GM04504 (cell line): Measurements from ENCODE around the gene TRIO.

ENCODE experiments used
- DNase-seq: peaks from one replicate; pipeline ENCODE4 v3.0.0-alpha.2; 2012; ENCODE audit warnings: low read depth

Gene TRIO

GRCh38 chr5:14436801-14437542 lies 293.8 kb downstream of the TRIO start:
- DNase-seq = no peak

DNA sequence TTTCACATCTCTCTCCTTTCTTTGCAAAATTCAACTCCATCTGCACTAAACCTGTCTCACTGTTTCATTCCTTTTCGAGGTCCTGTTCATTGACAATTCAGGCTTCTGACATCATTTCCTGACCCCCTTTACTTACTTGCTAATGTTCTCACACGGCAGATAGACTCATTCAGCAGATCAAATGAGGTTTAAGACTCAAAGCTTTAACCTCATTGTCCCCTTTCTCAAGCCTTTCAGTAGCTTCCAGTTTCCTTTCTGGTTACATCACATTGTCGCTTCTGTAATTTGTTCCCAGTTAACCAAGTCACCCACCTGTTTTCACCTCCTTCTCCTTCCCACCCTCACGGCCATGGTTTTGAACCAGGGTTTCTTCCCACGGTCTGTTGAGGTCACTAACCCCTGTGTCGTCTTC lies 295.1 kb downstream of the TRIO start:
- DNase-seq = no peak

DNA sequence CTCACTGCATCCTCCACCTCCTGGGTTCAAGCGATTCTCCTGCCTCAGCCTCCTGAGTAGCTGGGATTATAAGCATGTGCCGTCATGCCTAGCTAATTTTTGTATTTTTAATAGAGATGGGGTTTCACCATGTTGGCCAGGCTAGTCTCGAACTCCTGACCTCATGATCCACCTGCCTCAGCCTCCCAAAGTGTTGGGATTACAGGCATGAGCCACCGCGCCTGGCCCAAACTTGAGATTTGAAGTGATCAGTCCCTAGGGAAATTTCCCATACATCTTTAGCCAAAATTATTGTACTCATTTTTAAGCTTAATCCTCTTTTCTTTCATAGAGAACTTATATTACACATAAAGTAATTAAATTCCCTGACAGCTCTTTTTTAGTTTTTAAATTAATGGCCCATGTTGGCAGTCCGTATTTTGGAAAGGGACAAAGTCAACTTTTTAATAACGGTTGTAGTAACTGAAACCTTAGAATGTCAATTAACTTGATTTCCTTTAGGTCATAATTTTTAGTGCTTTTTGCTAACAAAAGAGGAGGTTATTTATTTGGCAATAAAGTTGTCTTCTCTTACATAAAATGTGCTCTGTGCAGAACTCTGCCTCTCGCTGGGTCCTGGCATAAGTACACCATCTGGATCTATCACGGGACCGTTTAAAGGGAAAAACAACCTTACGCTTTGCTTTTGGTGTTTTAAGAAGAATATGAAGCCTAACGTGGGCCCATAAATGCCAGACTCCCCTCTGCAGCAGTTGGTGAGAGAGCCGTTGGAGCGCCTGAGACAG lies 296.1 kb downstream of the TRIO start:
- DNase-seq = peak; percentile 62

- no peak for DNase-seq
Measured at GRCh38 chr5:14440223-14440581, 297.1 kb downstream of the TRIO start.

- peak; percentile 97 for DNase-seq
Measured at GRCh38 chr5:14440582-14441431, 297.7 kb downstream of the TRIO start.

DNA sequence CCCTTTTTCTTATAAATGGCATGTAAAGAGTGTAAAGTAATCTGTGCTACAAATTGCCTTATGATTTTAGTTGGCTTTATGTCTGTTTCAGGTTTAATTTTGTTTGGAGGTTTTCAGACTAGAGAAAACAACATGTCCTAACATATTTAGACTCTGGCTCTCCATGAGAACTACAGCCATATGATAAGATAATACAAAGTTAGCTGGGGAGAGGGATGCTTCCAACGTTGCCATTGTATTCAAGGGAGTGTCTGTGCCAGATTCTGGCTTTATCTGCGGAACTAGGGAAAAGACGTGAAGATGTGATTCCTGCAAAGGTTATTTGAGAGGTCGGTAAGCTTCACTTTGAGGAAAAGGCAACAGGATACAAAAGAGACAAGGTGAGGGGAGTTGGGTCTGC lies 298.5 kb downstream of the TRIO start:
- no peak for DNase-seq

DNA sequence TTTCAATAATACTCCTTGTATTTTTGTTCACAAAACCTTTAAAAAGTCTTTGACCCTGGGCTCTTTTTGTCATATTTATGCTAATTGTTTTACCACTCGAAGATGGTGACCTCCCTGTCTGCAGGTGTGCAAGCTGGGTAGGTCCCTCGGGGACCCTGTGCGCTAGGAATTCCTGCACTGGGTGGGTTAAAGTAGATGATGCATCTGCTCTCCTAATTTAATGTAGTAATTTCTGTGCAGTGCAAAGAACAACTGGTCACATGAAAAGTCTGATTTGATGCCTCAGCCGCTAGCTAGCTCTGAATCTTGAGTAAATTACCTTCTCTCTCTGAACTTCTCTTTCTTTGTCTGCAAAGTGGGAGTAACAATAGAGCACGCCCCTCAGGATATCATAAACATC lies 299.4 kb downstream of the TRIO start:
- DNase-seq = no peak

DNA sequence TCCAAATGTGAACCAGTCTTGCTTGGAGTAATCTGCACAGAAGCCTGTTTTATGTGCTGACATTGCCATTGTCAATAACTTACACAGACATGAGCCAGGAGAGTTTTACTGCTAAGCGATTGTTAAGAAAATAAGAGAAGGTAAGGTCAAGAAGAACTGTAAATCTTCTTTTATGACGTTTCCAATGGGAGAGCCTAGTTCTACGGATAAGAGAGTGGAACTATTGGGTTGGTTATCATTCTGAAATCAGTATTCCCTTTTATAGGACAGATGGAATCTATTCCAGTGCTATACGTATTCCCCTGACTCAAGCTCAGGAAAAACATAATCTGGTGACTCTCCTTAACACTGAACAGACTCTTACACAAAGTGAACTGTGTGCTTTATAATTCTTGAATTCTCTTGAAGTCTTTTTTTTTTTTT lies 300.5 kb downstream of the TRIO start:
- no peak for DNase-seq

- no peak for DNase-seq
Measured at GRCh38 chr5:14444161-14444560, 301.0 kb downstream of the TRIO start.

- DNase-seq = no peak
Measured at GRCh38 chr5:14445013-14445412, 301.9 kb downstream of the TRIO start.

- DNase-seq = peak; percentile 55
Measured at GRCh38 chr5:14445576-14446290, 302.6 kb downstream of the TRIO start.

DNA sequence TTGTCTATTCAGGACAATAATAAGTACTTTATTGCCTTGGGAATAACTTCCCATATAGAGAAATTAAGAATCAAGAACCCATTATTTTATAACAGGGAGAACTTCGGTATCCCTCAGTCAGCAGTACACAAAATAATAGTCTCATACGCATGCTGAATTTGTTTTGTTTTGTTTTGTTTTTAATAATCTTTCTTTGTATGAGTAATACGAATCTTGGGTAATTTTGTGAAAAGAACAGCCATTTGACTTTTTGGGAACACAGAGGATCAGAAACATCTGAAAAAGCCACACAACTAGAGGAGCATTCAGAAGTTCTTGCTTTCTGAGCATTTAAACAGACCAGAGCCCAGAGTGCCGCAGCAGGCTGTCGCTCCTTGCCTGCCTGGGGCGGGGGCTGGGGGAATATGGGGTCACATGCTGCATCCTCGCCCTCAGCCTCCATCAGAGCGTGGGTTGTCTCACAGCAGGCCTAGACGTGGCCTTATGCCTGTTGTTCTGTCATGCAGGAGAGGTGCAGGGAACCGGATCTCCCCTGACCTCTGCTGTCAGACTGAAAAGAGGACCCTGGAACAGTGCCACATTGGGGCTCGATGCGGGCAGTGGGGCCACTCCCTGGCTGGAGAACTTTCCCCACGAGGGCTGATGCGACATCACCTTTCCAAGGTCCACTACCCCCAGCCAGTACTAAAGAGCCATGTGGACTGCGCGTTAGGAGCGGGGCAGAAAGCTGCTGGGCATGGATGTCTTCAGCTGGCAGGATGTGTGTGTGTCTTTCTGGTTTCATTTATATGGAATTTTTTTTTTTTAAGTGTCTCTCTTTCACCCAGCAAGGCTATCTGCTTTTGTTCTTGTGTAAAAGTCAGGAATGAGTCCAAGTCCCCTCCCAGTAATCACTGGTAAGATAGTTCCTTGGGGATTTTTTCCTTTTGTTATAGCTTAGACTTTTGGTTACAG lies 305.1 kb downstream of the TRIO start:
- no peak for DNase-seq

- peak; percentile 96 for DNase-seq
Measured at GRCh38 chr5:14449052-14449661, 306.0 kb downstream of the TRIO start.

GRCh38 chr5:14450018-14450524 lies 306.9 kb downstream of the TRIO start:
- DNase-seq = peak; percentile 90

- DNase-seq = no peak
Measured at GRCh38 chr5:14450742-14451141, 307.6 kb downstream of the TRIO start.

GRCh38 chr5:14451871-14452270 lies 308.7 kb downstream of the TRIO start:
- no peak for DNase-seq

- peak; percentile 32 for DNase-seq
Measured at GRCh38 chr5:14452685-14453454, 309.7 kb downstream of the TRIO start.

DNA sequence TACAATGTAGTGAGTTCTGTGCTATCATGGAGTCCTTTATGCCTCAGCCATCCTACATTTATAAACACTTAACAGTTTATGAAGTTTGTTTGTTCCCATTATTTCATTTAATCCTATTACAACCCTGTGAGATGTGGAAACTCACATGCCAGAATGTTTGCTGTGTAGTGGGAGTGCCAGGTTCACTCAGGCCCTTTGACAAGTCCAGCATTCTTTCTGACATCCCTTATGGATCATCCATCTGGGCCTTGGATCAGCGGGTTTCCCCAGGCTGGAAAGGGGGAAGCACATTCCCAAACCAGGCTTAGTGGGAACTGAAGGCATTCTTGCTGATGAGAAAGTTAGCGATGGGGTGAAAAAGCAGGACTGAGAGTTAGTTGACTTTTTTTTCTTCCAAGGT lies 310.3 kb downstream of the TRIO start:
- DNase-seq = no peak

DNA sequence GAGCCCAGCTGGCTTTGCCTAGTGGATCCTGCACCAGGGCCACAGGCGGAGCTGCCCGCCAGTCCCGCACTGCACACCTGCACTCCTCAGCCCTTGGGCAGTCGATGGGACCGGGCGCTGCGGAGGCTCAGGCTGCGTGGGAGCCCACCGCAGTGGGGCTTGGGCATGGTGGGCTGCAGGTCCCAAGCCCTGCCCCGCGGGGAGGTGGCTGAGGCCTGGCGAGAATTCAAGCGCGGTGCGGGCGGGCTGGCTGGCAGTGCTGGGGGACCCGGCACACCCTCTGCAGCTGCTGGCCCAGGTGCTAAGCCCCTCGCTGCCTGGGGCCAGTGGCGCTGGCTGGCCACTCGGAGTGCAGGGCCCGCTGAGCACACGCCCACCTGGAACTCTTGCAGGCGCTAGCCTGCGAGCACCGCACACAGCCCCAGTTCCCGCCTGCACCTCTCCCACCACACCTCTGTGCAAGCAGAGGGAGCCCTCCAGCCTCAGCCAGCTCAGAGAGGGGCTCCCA lies 312.7 kb downstream of the TRIO start:
- no peak for DNase-seq
